ENCODE measurements around the gene CALHM3. TPM values are rescaled to one million over a fixed set of nuclear protein-coding genes. Genes with fewer than 3 reads are reported as not detected.

The CALHM3 gene
- total and polyA plus RNA-seq, 2 of the 13 experiments (the other 11 are each of a cell fraction or from before 2014, with no cell fraction given) = not detected

DNA sequence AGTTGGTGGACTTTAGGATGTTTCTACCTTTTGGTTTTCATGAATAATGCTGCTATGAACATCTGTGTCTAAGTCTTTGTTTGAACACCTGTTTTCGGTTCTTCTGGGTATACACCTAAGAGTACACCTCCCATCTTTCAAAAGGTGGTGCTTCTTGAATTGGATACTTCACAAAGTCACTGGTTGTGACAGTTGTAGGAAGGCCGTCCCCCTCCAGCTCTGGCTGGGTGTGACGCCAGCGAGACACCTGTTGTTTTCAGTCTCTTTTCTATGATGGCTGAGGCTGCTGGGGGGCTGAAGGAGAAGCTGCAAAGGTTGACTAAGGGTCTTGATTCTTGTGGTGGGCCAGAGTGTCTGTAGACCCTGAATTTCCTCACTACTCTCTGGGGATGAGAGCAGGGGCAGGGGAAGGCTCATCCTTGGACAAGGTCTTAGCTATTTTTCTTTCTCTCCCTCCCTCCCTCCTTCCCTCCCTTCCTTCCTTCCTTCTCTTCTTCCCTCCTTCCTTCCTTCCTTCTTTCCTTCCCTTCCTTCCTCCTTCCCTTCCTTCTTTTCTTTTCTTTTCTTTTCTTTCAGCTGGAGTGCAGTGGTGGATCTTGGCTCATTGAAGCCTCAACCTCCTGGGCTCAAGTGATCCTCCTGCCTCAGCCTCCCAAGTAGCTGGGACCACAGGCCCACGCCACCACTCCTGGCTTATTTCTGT lies 20.0 kb upstream of the CALHM3 start:
- FAIRE-seq = no peak
- POLR2A ChIA-PET = no interaction called here

More for the DNA sequence above, 20.0 kb upstream of the CALHM3 start:
- no peak for TF ChIP-seq RAD51 (IDR thresholded peaks at IDR 0.05; ENCODE audit: borderline replicate concordance)
- TF ChIP-seq KLF11 (CRISPR knock-in tag; IDR thresholded peaks at IDR 0.05) = no peak
- no peak for TF ChIP-seq MAFF (IDR thresholded peaks at IDR 0.05; ENCODE audit: low read depth, low read length)
- TF ChIP-seq ZC3H4 (CRISPR knock-in tag; IDR thresholded peaks at IDR 0.05; ENCODE audit: borderline replicate concordance) = no peak
- no peak for TF ChIP-seq ZNF75D (CRISPR knock-in tag; IDR thresholded peaks at IDR 0.05; ENCODE audit: borderline replicate concordance)
- TF ChIP-seq ZBTB2 (CRISPR knock-in tag; IDR thresholded peaks at IDR 0.05; ENCODE audit: low read depth) = no peak
- TF ChIP-seq ASH2L (IDR thresholded peaks at IDR 0.05; ENCODE audit: insufficient read length, low read depth, low read length) = no peak
- TF ChIP-seq TFE3 (CRISPR knock-in tag; IDR thresholded peaks at IDR 0.05) = no peak
- Histone ChIP-seq H3K27me3 (ENCODE audit: control insufficient read depth in 1 of 2, insufficient read depth in 2 of 2, low read length in 2 of 2) (peaks cover 5 to 72% of the 10 kb centered on the region in 2 experiments; a peak in 3 of 5 replicates), H3K27ac (ENCODE audit: extremely low read length, insufficient read depth, low read length) (no peak overlapping the region), H3K9me3 (ENCODE audit: low read length) (no peaks in the 10 kb centered on the region), H3K36me3 (replicated peaks in 1 of 2; ENCODE audit: control insufficient read depth in 1 of 2, insufficient read depth in 2 of 2, low read length in 2 of 2) (no peaks in the 10 kb centered on the region), H3K79me2 (ENCODE audit: insufficient read depth, low read length) (no peaks in the 10 kb centered on the region), H2AFZ (ENCODE audit: low read length) (no peak overlapping the region), H3K9ac (ENCODE audit: insufficient read depth, low read depth, low read length) (no peak overlapping the region), H4K20me1 (ENCODE audit: insufficient read depth, low read length) (no peaks in the 10 kb centered on the region), H3K4me3 (replicated peaks in 1 of 3; ENCODE audit: insufficient read depth in 1 of 3, low read depth in 2 of 3, low read length in 3 of 3) (no peak overlapping the region), H3K4me2 (ENCODE audit: low read depth, low read length) (no peak overlapping the region), H3K4me1 (ENCODE audit: insufficient read depth, low read length) (peaks cover 3% of the 10 kb centered on the region)
- WGBS (ENCODE audit: low lambda C conversion rate) = 60% methylated on average over 5 of the region's 5 CpGs
- no TSS peak for BruUV-seq (replicated peaks)
- intact Hi-C loops (cut with micrococcal nuclease; ENCODE audit: unreplicated experiment) = no loop called here
- DNase-seq (ENCODE audit: low spot score) (no peak), ATAC-seq (no peak)
- in situ Hi-C loops (cut with HindIII; ENCODE audit: extremely low pct_ligation_motif_present, low pct_unique_long_range_greater_than_20kb) = no loop called here
- CTCF ChIA-PET (ENCODE audit: low intra/inter-chr PET ratio, low total read pairs) = no interaction called here
